ENCODE measurements around the gene LRTM1. TPM values are rescaled to one million over a fixed set of nuclear protein-coding genes. Genes with fewer than 3 reads are reported as not detected.

Gene LRTM1
- total RNA-seq, 2 donors from 2014 or later = 2.0 TPM; not detected in 1

GRCh38 chr3:54914180-54914579, 13.7 kb downstream of the LRTM1 start:
- intact Hi-C loops (cut with DNase I) = no loop called here
- no peak overlapping the region for H3K27ac ChIP-seq
- TF ChIP-seq POLR2A (IDR thresholded peaks at IDR 0.05) = no peak
- no peaks in the 10 kb centered on the region for H3K27me3 ChIP-seq (replicated peaks; ENCODE audit: insufficient read depth)
- H3K9me3 ChIP-seq = no peaks in the 10 kb centered on the region
- DNase-seq (ENCODE audit: low spot score) = no peak
- H3K4me3 ChIP-seq = no peak overlapping the region
- WGBS = 83% methylated on average over 2 of the region's 2 CpGs
- H3K36me3 ChIP-seq = no peaks in the 10 kb centered on the region
- H3K4me1 ChIP-seq (replicated peaks) = no peaks in the 10 kb centered on the region

- DNase-seq (ENCODE audit: low spot score) = no peak
- no peaks in the 10 kb centered on the region for H3K27me3 ChIP-seq (replicated peaks; ENCODE audit: insufficient read depth)
- no peak overlapping the region for H3K27ac ChIP-seq
- no peaks in the 10 kb centered on the region for H3K9me3 ChIP-seq
- TF ChIP-seq POLR2AphosphoS5 (IDR thresholded peaks at IDR 0.05) (no peak), POLR2A (IDR thresholded peaks at IDR 0.05) (no peak), CTCF (IDR thresholded peaks at IDR 0.05) (no peak)
- 88% methylated on average over 2 of the region's 2 CpGs for WGBS
- H3K4me1 ChIP-seq (replicated peaks) = no peaks in the 10 kb centered on the region
- intact Hi-C loops (cut with DNase I) = no loop called here
- H3K4me3 ChIP-seq = no peak overlapping the region
- H3K36me3 ChIP-seq = no peaks in the 10 kb centered on the region
These were observed 18.7 kb downstream of the LRTM1 start for GRCh38 chr3:54909191-54909590.

- Histone ChIP-seq H3K4me3 (no peak overlapping the region), H3K27me3 (replicated peaks; ENCODE audit: insufficient read depth) (no peaks in the 10 kb centered on the region), H3K27ac (no peak overlapping the region), H3K9me3 (no peaks in the 10 kb centered on the region), H3K36me3 (no peaks in the 10 kb centered on the region), H3K4me1 (replicated peaks) (no peaks in the 10 kb centered on the region)
- 97% methylated on average over 2 of the region's 2 CpGs for WGBS
- intact Hi-C loops (cut with DNase I) = no loop called here
- no peak for DNase-seq (ENCODE audit: low spot score)
- TF ChIP-seq POLR2AphosphoS5 (IDR thresholded peaks at IDR 0.05) (no peak), CTCF (IDR thresholded peaks at IDR 0.05) (no peak), POLR2A (IDR thresholded peaks at IDR 0.05) (no peak)
These were observed 21.1 kb downstream of the LRTM1 start for GRCh38 chr3:54906763-54907162.

- H3K4me3 ChIP-seq = no peak overlapping the region
- no peaks in the 10 kb centered on the region for H3K27me3 ChIP-seq (replicated peaks; ENCODE audit: insufficient read depth)
- intact Hi-C loops (cut with DNase I) = no loop called here
- H3K36me3 ChIP-seq = no peaks in the 10 kb centered on the region
- no peak overlapping the region for H3K27ac ChIP-seq
- 98% methylated on average over 3 of the region's 3 CpGs for WGBS
- H3K9me3 ChIP-seq = no peaks in the 10 kb centered on the region
- no peak for TF ChIP-seq POLR2AphosphoS5 (IDR thresholded peaks at IDR 0.05)
- TF ChIP-seq POLR2A (IDR thresholded peaks at IDR 0.05) = no peak
- TF ChIP-seq CTCF (IDR thresholded peaks at IDR 0.05) = no peak
- DNase-seq (ENCODE audit: low spot score) = no peak
- no peaks in the 10 kb centered on the region for H3K4me1 ChIP-seq (replicated peaks)
These were observed 21.9 kb downstream of the LRTM1 start for GRCh38 chr3:54905920-54906319.

GRCh38 chr3:54905261-54905888, 22.5 kb downstream of the LRTM1 start:
- H3K27ac ChIP-seq = no peak overlapping the region
- no peaks in the 10 kb centered on the region for H3K36me3 ChIP-seq
- H3K27me3 ChIP-seq (replicated peaks; ENCODE audit: insufficient read depth) = no peaks in the 10 kb centered on the region
- no peak overlapping the region for H3K4me3 ChIP-seq
- intact Hi-C loops (cut with DNase I) = no loop called here
- no peaks in the 10 kb centered on the region for H3K4me1 ChIP-seq (replicated peaks)
- H3K9me3 ChIP-seq = no peaks in the 10 kb centered on the region
- DNase-seq (ENCODE audit: low spot score) = no peak
- TF ChIP-seq CTCF (IDR thresholded peaks at IDR 0.05) (no peak), POLR2AphosphoS5 (IDR thresholded peaks at IDR 0.05) (no peak), POLR2A (IDR thresholded peaks at IDR 0.05) (no peak)
- WGBS = 61% methylated on average over 2 of the region's 2 CpGs
